Right lobe of liver (tissue), 4 donors: ENCODE data around the gene DHRSX.

Experiments
- CTCF ChIP-seq, 4 donors: fragments of 200-600 bp in 3 of 4; fragments of 450-650 bp in 1 of 4; IDR thresholded peaks; one replicate each; pipeline versions ENCODE4 v1.5.1 to v1.8.0; 2016 to 2022; ENCODE audit warnings: antibody characterized with exemption in 4 of 4, mild to moderate bottlenecking in 2 of 4
- POLR2A ChIP-seq: fragments of 450-650 bp; IDR thresholded peaks from one replicate; pipeline ENCODE4 v1.6.1; 2017; ENCODE audit warnings: antibody characterized with exemption, mild to moderate bottlenecking
- donor health status: DM: no; HTN: no; CAD: no.
- donor health status: DM: no; HTN: no; CAD: no.
- donor health status: DM: no; HTN: yes; CAD: no.

GRCh38 chrX:2351999-2352995 is 148.5 kb downstream of the DHRSX start:
- TF ChIP-seq CTCF (IDR thresholded peaks at IDR 0.05) (no peak), POLR2A (no peak)
